GM18867 (cell line): ENCODE measurements around the gene LAMA2.
"Not testable (repeated sequence)": the region's sequence is repeated elsewhere in the genome, so short reads cannot be mapped to it uniquely, and the experiment has no call there.

Experiments used
- ATAC-seq: cut with Tn5 transposase; IDR thresholded peaks from one replicate; pipeline ENCODE4 v1.9.1; 2021; ENCODE audit warnings: mild to moderate bottlenecking, moderate library complexity; ENCODE audit not compliant: unreplicated experiment

LAMA2 gene

DNA sequence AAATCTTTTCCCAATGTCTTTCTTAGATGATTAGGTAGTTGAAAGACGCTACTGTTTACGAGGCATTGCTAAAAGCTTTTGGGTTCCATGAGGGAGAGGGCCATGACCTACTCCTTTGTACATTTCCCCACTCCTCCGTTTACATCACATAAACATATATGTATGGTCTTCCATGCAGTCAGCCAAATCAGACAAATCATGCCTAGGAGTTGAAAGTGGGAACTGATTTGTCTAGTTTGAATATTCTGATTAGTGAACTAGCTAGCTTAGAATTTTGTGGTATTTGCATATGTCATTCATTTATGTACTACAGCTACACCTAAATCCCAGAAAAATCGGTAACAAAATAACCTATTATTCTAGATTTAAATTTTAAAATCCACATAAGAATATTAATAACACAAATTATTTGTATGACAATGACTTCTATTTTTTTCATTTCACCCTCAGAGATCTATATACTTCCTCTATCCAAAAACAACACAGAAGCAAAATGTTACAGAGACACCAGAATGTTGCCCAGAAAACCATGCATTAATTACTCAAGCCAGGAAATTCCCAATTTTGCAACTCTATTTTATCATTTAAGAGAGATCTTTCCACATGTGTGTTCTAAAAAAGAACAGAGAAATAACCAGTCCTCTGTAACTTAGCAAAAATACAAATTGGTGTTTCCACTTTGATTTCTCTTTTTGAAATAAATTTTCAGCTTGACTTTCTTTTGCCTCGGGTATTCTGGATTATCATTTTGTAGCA, 231.9 kb downstream of the LAMA2 start:
- ATAC-seq, result no peak

DNA sequence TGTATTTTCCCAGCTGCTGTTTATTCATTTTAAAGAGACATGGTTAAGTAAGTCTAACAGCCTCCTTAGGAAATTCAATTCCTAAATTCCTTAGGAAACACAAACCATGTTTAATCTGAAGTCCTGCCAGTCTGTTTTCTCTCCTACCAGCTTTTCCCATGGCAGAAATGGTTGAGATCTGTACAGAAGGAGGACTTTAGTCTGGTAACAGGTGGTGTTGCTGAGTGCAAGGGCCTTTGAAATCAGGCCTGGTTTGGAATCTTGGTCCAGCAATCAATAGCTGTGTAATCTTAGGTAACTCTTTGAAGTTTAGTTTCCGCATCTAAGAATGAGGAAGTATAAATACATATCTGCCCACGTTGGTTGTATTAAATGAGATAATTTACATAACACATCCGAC, 232.5 kb downstream of the LAMA2 start:
- ATAC-seq, result no peak

DNA sequence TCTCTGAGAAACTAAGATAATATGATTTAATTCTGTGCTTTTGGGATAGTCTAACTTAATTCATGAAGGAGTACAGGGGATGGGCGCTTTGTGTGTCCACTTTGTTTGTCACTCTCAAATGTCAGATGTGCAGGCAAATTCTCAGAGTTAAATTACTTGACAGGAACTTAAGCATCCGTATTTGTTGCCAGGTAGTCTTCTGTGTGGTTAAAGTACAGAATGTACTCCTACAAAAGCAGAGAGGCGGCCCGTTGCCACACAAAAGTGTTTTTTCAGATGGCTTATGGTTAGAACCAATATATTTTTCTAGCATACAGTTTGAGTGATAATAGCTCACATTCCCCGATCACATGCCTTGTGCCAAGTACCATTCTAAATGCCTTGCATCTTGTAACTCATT, 234.4 kb downstream of the LAMA2 start:
- ATAC-seq, result no peak

DNA sequence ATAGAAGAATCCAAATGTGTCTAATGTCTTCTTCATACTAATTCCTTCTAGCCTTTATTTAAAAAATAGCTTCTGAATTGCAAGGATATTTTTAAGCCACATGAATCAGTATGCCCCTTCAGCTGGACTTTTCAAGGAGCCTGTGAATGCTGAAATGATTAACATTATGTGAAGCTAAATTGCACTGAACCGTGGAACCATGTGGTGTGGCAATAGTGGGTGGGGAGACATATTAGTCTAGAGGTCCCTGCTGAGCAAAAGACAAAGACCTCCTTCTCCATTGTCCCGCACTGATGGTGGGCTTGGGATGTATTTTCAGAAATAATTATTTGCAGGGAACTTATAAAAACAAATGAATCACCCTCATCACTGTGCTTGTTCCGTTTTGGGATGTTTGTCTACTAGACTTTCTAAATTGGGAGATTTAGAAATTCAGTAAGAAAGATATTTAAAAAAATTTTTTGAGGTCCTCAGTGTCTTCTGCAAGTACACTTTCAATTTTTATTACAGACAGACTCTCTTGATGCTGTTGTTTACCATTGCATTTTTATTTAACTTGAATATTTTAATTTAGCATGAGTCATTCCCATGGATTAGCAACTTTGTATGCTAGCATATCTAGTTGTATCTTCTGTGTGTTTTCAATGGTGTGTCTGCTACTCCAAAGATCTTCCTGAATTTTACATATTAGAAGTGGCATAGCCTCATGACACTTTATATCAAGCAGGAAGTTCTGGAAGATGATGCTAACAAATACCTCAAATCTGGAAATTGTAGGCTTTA, 238.1 kb downstream of the LAMA2 start:
- no peak for ATAC-seq

DNA sequence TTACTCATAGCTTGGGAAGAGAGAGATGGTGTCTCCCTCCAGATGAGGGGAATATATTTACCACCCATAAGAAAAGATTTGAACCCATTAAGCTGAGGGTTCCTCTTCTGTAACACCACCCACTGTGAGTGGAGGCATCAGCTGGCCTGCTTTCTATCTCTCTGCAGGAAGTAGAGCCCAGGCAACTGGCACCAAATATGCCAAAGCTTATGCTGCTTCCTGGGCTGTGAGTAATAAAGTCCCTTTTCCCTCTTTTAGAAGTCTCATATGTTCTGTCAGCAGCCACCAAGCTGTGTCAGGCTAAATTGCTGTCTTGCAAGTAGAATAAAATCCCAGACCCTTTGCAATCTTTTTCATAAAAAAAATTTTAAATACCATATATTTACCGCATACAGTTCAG, 241.4 kb downstream of the LAMA2 start:
- ATAC-seq, result no peak

DNA sequence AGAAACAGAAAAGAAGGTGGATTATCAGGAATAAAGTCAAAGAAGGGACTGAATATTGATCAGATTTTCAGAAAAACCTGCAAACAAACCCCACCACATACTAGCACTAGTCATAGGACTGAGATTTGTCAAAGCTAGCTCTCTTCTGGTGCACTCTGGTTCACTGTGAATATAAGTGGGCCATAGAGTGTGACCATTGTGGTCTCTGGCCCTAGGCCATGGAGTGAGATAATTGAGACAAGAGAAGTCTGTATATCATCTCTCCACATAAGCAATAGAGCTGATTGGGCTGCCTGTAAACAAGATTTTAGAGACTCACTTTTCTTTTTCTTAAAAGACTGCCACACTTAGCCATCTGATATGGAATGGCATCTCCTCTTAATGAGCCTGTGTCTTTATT, 247.2 kb downstream of the LAMA2 start:
- ATAC-seq, result no peak

DNA sequence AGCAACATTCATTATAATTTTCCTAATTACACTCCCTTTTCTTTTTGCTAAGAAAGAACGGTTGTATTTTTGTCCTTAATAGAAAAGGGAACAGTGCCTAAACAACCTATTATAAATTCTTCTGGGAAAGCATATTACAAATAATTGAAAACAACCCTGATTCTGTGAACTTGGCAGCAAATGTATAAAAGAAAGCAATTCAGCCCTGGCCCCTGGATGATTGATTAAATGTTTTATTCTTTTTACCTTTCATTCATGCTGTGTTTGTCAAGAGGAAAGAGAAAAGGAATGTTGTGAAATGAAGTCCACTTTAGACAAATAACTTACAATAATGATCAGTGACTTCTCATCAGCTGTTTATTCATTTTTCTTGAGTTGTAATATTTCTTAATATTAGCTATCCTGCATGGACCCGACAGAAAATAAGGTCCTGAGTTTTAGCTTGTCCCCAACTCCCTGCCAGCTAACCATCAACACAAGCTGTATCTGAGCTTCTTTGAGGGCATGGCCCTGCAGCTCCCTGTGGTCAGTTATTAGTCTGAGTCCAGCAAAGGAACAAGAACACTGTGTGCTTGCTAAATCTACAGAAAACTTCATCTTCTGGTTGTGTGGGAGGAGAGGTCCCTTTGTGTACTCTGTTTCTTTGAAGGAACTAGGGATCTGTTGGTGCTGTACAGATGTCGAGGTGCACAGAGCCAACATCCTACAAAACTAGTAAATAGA, 248.2 kb downstream of the LAMA2 start:
- no peak for ATAC-seq

DNA sequence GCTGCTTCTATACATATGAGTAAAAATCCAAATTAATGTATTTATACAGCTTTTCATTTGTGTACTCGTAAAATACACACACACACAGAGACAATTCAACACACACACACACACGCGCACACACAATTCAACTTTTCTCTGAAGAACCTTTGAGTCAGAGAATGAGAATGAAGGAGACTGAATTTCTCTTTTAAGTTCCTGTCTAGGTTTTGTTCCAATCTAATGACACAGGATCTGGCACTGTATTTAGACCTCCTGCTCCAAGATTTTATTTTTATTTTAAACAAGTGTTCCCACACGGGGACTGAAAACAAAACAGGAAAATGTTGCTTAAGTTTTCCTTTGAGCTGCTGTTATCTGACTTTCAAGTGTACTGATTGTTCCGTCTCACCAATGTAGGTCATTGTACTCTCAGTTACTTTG, 250.8 kb downstream of the LAMA2 start:
- no peak for ATAC-seq

DNA sequence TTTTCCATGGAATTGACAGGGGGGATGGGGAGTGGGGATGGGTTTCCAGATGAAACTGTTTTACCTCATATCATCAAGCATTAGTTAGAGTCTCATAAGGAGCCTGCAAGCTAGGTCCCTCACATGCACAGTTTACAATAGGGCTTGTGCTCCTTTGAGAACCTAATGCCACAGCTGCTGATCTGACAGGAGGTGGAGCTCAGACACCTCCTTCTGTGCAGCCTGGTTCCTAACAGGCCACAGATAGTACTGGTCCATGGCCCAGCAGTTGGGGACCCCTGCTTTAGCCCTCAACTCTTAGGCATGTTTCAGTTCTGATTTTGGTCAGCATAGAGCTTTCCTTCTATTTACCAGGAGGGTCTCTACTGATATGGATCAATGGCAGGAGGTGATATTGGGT, 251.6 kb downstream of the LAMA2 start:
- no peak for ATAC-seq

DNA sequence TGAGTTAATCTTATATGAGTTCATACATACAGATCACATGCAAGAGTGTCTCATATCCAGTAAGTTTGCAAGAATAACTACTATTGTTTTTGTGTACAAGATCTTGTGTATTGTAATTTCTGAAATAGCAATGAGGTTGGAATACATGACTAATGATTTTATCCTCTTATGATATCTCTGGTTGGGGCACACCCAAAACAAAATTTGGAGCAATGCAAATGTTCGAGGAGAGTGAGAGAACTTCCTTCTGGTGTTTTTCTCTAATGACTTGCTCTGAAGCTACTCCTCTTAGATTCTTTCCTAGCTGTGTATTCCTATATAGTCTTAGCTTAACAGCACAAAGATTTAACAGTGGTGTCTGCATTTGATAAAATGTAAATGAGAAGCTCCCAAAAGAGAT, 252.5 kb downstream of the LAMA2 start:
- no peak for ATAC-seq

DNA sequence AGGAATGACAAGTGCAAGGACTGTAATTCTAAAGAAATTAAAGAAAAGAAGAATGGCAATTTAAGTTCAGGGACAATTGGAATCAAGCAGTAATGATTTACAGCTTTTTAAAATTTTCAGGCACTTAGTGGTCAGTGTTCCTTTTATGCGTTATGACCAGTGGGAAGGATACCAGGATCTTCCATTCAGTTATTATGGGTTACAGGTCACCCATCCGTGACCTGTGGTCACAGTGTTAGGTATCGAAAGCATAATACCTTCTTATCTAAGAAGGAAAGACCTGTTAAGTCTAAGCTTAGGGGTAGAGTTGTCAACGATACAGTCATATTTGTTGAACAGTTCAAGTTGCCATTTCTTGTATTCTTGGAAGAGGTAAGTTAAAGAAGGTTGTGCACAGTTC, 253.8 kb downstream of the LAMA2 start:
- ATAC-seq, result no peak

DNA sequence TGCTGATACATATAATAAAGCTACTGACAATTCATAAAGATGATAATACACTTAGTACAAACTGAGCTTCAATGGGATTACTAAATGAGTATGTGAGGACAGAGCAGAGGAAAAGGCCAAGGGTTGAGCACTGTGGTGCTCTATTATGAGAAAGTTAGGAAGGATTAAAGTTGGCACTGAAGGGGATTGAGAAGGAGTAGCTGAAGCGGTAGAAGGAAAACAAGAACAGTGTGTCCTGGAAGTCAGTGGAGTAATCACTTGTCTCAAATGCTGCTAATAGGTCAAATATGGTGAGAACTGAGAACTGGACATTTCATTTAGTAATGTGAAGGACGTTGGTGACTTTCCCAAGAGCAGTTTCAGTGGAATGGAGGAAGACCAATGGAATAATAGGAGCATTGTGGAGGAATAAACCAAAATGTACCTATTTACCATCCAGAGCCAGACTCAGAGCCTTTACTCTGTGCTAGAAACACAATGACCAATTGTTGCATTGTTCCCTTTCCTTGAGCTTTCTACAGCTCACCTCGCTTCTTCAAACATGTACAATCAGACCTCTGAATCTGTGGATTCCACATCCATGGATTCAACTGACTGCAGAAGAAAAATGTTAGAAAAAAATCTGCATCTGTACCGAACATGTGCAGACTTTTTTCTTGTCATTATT, 255.9 kb downstream of the LAMA2 start:
- ATAC-seq, result no peak

DNA sequence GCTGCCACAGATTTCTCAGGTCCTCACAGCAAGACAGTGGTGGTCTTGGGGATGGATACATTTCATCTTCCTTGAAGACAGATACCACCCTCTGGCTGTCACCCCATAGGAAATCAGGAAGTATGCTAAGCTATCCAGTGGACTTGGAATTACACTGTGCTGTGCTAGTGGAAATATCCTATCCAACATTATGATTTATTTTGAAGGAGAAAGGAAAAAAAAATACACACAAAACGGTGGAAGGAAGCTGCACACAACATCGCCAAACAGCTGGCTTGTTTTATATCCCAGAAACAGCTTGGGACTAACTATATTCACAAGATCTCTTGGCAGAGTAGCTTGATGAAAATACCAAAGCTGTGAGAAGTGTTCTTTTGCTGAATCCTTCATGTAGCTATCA, 257.6 kb downstream of the LAMA2 start:
- no peak for ATAC-seq

DNA sequence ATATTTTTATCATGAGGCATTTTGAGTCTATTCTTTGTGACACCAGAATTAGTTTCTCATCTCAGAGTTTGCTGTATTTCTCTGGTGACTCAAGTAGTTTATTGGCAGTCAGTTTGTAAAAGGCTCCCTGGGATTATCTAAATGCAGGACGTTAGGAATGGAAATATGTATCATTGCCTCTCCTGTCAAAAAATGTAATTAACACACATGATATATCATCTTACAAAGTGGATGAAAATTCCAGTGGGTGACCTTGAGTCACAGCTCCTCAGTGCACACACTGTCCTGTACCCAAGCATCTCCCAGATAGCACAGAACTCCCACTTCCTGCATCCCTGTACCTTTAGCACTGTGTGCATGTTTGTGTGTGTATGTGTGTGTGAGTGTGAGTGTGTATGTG, 258.6 kb downstream of the LAMA2 start:
- ATAC-seq, result no peak

DNA sequence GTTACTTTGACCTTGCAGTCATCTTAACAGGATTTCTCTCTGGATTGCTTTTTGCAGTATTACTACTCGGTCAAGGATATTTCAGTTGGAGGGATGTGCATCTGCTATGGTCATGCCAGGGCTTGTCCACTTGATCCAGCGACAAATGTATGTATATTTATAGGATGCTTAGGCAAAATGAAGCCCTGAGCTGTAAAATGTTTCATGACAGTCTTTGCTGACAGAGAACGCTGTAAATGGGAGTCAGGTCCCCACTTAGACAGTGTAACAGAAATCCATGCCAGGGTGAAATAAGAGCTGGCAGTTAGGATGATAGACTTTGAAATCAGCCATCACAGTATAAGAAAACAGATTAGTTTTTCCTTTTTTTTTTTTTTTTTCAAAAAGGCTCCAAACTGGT, 264.0 kb downstream of the LAMA2 start:
- no peak for ATAC-seq

DNA sequence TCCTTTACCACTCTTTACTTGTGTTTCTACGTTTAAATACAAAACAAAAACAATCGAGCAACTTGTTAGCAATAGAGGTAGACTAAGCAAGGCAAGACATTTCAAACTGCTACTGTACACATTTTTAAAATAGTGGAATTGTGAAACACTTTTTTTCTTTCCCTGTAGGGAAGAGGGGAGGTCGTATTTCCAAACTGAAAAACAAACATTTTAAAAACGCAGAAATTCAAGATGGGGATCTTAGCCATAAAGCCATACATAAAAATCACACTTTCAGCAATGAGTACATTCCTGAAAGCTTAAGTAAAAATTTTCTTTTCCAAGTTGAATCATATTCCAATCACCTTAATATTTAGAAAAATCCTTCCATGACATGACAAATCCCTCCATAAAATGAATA, 267.6 kb downstream of the LAMA2 start:
- ATAC-seq, result no peak

DNA sequence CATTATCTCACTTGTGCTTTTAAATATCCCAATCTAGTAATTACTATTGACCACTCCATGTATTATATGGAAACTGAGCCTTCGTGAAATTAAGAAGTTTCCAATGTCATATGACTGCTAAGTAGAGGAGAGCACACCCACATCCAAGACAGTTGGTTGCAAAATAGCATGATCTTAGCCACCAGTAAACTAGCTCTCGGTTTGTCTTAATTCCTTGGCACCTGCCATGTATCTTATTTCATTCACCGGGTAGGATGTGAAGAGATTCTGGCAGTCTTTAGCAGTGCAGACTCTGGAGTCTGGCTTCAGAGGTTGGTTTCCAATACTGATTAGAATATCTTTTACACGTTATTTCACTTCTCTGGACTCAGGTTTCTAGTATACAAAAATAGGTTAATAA, 270.3 kb downstream of the LAMA2 start:
- ATAC-seq, result no peak

DNA sequence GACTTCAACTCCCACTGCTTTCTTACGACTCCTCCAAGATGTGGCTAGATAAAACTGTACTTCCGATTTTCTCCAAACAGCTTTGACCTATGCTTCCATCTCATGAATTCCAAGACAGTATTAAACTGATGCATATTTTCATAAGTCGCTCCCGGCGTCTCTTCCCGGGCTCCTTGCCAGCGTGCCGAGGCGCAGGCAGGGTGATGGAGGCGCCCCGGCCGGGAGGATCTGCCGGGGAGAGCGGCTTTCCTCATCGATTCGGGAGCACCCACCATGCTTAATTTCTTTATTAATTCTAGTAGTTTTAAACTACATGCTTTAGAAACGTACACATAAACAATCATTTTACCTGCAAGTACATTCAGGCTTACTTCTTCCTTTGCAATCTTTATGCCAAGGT, 276.3 kb downstream of the LAMA2 start:
- not testable (repeated sequence) for ATAC-seq

DNA sequence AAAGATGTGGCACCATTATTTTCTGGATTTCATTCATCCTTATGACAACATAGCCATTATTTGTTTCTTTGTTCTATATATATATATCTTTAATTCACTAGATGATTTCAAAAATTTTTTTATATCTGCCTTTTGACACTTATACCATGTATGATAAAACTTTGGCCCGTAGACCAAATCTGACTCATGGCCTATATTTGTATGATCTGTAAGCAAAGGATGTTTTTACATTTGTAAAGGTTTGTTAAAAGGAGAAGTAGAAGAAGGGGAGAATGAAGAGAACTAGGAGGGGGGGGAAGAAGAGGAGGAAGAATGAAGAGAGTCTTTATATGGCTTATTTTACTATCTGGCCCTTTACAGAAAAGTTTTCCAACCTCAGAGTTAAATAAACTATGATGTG, 279.7 kb downstream of the LAMA2 start:
- no peak for ATAC-seq

DNA sequence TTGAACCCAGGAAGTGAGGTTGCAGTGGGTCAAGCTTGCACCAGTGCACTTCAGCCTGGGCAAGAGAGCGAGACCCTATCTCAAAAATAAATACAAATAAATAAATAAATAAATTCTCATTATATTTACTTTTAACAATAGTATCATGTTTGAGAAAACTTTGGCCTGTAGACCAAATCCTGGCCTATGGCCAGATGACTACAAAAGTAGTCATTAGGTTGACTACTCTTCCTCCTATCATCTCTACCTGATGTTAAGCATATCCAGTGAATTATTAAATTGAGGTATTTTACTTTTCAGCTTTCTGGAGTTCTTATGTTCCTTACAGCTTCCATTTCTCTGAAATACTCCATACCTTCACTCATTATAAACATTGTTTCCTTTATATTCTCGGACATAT, 280.6 kb downstream of the LAMA2 start:
- ATAC-seq, result no peak

DNA sequence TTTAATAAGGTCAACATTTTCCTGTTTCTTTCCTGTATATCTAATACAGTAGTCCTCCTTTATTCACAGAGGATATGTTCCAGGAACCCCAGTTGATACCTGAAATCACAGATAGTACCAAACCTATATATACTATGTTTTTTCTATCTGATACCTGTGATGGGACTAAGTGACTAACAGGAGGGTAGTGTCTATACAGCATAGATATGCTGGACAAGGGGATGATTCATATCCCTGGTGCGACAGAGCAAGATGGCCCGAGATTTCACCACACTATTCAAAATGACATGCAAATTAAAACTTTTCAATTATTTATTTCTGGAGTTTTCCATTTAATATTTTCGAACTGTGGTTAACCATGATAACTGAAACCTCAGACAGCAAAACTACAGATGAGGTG, 281.1 kb downstream of the LAMA2 start:
- ATAC-seq, result no peak
